HCT116 (cell line): ENCODE results near the gene TRIOBP. TPM values are rescaled to one million over a fixed set of nuclear protein-coding genes. Genes with fewer than 3 reads are reported as not detected.
"Not testable (repeated sequence)": the region's sequence is repeated elsewhere in the genome, so short reads cannot be mapped to it uniquely, and the experiment has no call there.

Experiments used
- ATAC-seq: fragments of 200-7000 bp; cut with Tn5 transposase; 2 replicates; pipeline ENCODE4 v1.9.1; 2020; ENCODE audit warnings: mild to moderate bottlenecking, moderate library complexity
- BruUV-seq: library from RNA; stranded (reverse); fragments of 400-500 nt; replicated peaks from 2 replicates; lab custom pipeline; 2021; lab: Mats Ljungman, UMichigan
- CTCF ChIA-PET: fragments of 300-600 bp; sonication (Branson Sonifier 250); formaldehyde crosslinking; loops from one replicate; lab custom pipeline; 2021; ENCODE audit warnings: antibody characterized with exemption; lab: Charles Lee
- POLR2A ChIA-PET: fragments of 300-600, 350-600 bp; sonication (Branson Sonifier 250); formaldehyde crosslinking; loops from one replicate; lab custom pipeline; 2021; ENCODE audit warnings: antibody characterized with exemption; lab: Charles Lee
- RAD21 ChIA-PET, 2 experiments: fragments of 300-600 bp; sonication (Branson Sonifier 250); formaldehyde crosslinking; loops; one replicate each; lab custom pipeline; 2023; ENCODE audit warnings: low total read pairs in 2 of 2; ENCODE audit not compliant: uncharacterized antibody in 2 of 2, unreplicated experiment in 2 of 2, low non-redundant PET in 1 of 2; lab: Charles Lee
- DNase-seq: peaks from one replicate; pipeline ENCODE4 v3.0.0-alpha.2; 2010; ENCODE audit warnings: low read depth, low spot score
- H2AFZ ChIP-seq: fragments of 200-600 bp; shearing (Covaris generic), sonication (generic); 2 replicates; pipeline ENCODE4 v1.6.1; 2017; ENCODE audit warnings: low read depth, mixed run types, mixed read lengths, antibody characterized with exemption, low read length; ENCODE audit not compliant: poor library complexity, severe bottlenecking
- H3K27ac ChIP-seq: 2 replicates; pipeline ENCODE4 v1.5.1; 2012; ENCODE audit warnings: low read depth, low read length
- H3K27me3 ChIP-seq: fragments of 200-600 bp; sonication (generic); 2 replicates; pipeline ENCODE4 v1.6.1; 2016; ENCODE audit warnings: mixed run types, low read length, mixed read lengths; ENCODE audit not compliant: insufficient read depth
- H3K36me3 ChIP-seq, 2 experiments: fragments of 200-500 bp in 1 of 2; fragments of 200-600 bp in 1 of 2; sonication (Bioruptor generic) in 1 of 2; sonication (generic) in 1 of 2; 2 replicates each; pipeline versions ENCODE4 v1.5.1 to v1.6.1; 2014 to 2016; ENCODE audit warnings: low read length in 2 of 2, inconsistent platforms in 1 of 2, mixed read lengths in 1 of 2, mixed run types in 1 of 2; ENCODE audit not compliant: insufficient read depth in 2 of 2, control insufficient read depth in 1 of 2
- H3K4me1 ChIP-seq, 2 experiments: fragments of 200-600 bp in 1 of 2; sonication (generic) in 1 of 2; 2 replicates each; pipeline versions ENCODE4 v1.5.1 to v1.6.1; 2012 to 2017; ENCODE audit warnings: low read length in 2 of 2, inconsistent platforms in 1 of 2, mild to moderate bottlenecking in 1 of 2, mixed read lengths in 1 of 2, mixed run types in 1 of 2, moderate library complexity in 1 of 2; ENCODE audit not compliant: insufficient read depth in 2 of 2, control insufficient read depth in 1 of 2
- H3K4me2 ChIP-seq: fragments of 200-600 bp; sonication (generic); 2 replicates; pipeline ENCODE4 v1.6.1; 2017; ENCODE audit warnings: mixed run types, low read length, mixed read lengths
- H3K4me3 ChIP-seq, 2 experiments: fragments of 200-600 bp in 1 of 2; sonication (generic) in 1 of 2; replicated peaks in 1 of 2; 2 replicates each; pipeline ENCODE4 v1.5.1; 2011 to 2016; ENCODE audit warnings: low read length in 2 of 2, control low read depth in 1 of 2, low read depth in 1 of 2, mild to moderate bottlenecking in 1 of 2, mixed read lengths in 1 of 2, mixed run types in 1 of 2
- H3K79me2 ChIP-seq: fragments of 200-600 bp; sonication (generic); 2 replicates; pipeline ENCODE4 v1.6.1; 2017; ENCODE audit warnings: mild to moderate bottlenecking, mixed run types, low read length, moderate library complexity, mixed read lengths; ENCODE audit not compliant: insufficient read depth
- H3K9ac ChIP-seq: fragments of 200-600 bp; sonication (generic); 2 replicates; pipeline ENCODE4 v1.6.1; 2016; ENCODE audit warnings: low read length, mixed read lengths
- H3K9me2 ChIP-seq: fragments of 200-600 bp; sonication (generic), shearing (Covaris generic); 2 replicates; pipeline ENCODE4 v1.6.1; 2017; ENCODE audit warnings: mixed run types, mild to moderate bottlenecking, moderate library complexity; ENCODE audit not compliant: insufficient read depth
- H3K9me3 ChIP-seq, 2 experiments: fragments of 200-500 bp in 1 of 2; fragments of 200-600 bp in 1 of 2; sonication (Bioruptor generic) in 1 of 2; sonication (generic) in 1 of 2; 2 replicates each; pipeline ENCODE4 v1.6.1; 2014 to 2017; ENCODE audit warnings: low read length in 2 of 2, mixed read lengths in 2 of 2, inconsistent platforms in 1 of 2, low read depth in 1 of 2, mild to moderate bottlenecking in 1 of 2, mixed run types in 1 of 2, moderate library complexity in 1 of 2; ENCODE audit not compliant: control insufficient read depth in 1 of 2, insufficient read depth in 1 of 2
- H4K20me1 ChIP-seq: fragments of 200-600 bp; sonication (generic), shearing (Covaris generic); 2 replicates; pipeline ENCODE4 v1.6.1; 2017; ENCODE audit warnings: mixed run types, mild to moderate bottlenecking, moderate library complexity; ENCODE audit not compliant: insufficient read depth
- CBX3 ChIP-seq: IDR thresholded peaks from 2 replicates; pipeline ENCODE4 v1.6.1; 2012; ENCODE audit warnings: low read depth
- EGR1 ChIP-seq: IDR thresholded peaks from 2 replicates; pipeline ENCODE4 v1.6.1; 2012; ENCODE audit warnings: low read depth
- EZH2 ChIP-seq: fragments of 200-600 bp; sonication (generic); IDR thresholded peaks from 2 replicates; pipeline ENCODE4 v1.6.1; 2017; ENCODE audit warnings: antibody characterized with exemption, mixed run types
- FOSL1 ChIP-seq: IDR thresholded peaks from 2 replicates; pipeline ENCODE4 v1.6.1; 2012; ENCODE audit warnings: low read depth
- JUND ChIP-seq: IDR thresholded peaks from 2 replicates; pipeline ENCODE4 v1.6.1; 2012
- RAD21 ChIP-seq: IDR thresholded peaks from 2 replicates; pipeline ENCODE4 v1.6.1; 2012; ENCODE audit warnings: low read depth, mild to moderate bottlenecking
- SP1 ChIP-seq: IDR thresholded peaks from 2 replicates; pipeline ENCODE4 v1.6.1; 2012; ENCODE audit warnings: low read depth
- SRF ChIP-seq: IDR thresholded peaks from 2 replicates; pipeline ENCODE4 v1.6.1; 2012; ENCODE audit warnings: low read depth
- YY1 ChIP-seq: IDR thresholded peaks from 2 replicates; pipeline ENCODE4 v1.6.1; 2011; ENCODE audit warnings: low read length, low read depth, moderate library complexity, mild to moderate bottlenecking; ENCODE audit not compliant: insufficient replicate concordance; ENCODE audit errors: extremely low read depth
- ZFX ChIP-seq: fragments of 450-650 bp; IDR thresholded peaks from 2 replicates; pipeline ENCODE4 v1.6.1; 2017
- ZNF274 ChIP-seq: fragments of 200-500 bp; sonication (Bioruptor generic); IDR thresholded peaks from 2 replicates; pipeline ENCODE4 v1.6.1; 2014; ENCODE audit warnings: mild to moderate bottlenecking, low read depth, low read length, inconsistent platforms
- intact Hi-C: fragments of 100-400 bp; cut with micrococcal nuclease; formaldehyde crosslinking; loops from 2 replicates; pipeline ENCODE4 v1.10.0; 2022
- total RNA-seq: library from RNA; stranded (reverse); gene quantifications from one replicate; pipeline ENCODE4 v1.2.1, GENCODE V29; 2021; ENCODE audit not compliant: unreplicated experiment
- TF ChIP-seq, protein P1 (sequence below), 3 experiments: fragments of 200-600 bp in 1 of 3; sonication (generic) in 1 of 3; IDR thresholded peaks in 2 of 3; conservative IDR thresholded peaks in 1 of 3; 2 replicates each; pipeline ENCODE4 v1.5.1; 2012 to 2017; ENCODE audit warnings: low read depth in 2 of 3, low read length in 2 of 3, antibody characterized with exemption in 1 of 3, borderline replicate concordance in 1 of 3, control low read depth in 1 of 3, mild to moderate bottlenecking in 1 of 3, mixed read lengths in 1 of 3, mixed run types in 1 of 3, moderate library complexity in 1 of 3; ENCODE audit not compliant: insufficient read depth in 1 of 3
- TF ChIP-seq, protein P2 (sequence below): IDR thresholded peaks from 2 replicates; pipeline ENCODE4 v1.6.1; 2012

TRIOBP gene
- total RNA-seq, 1 experiment from 2014 or later, result 244 TPM

DNA sequence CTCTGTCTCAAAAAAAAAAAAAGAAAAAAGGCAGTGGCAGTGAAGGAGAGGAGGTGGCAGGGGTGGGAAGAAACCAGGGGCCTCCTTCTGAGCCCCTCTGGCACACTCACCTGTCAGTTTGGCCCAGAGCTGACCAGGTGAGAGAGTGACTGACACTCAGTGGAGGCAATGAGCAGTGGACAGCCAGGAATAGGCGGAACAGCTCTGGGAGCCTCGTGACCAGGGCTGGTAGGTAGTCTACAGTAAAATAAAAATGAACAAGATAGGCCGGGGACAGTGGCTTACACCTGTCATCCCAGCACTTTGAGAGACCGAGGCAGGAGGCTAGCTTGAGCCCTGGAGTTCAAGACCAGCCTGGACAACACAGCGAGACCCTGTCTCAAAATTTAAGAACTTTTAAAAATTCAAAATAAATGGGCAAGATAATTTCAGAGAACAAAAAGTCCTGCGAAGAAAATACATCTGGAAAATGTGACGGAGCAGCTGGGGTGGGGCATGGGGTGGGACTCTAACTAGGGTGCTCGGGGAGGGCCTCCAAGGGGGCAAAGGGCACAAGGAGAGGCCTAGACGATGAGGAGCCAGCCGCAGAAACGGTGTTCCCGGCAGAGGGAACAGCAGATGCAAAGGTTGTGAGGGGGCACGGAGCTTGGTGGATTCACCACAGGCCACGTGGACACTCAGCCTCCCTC, 42.1 kb upstream of the TRIOBP start:
- H4K20me1 ChIP-seq, result no peaks in the 10 kb centered on the region
- ChIA-PET CTCF (no interaction called here), POLR2A (no interaction called here), RAD21 (interaction anchor here in 1 of 2 experiments (0.6 kb wide), 1 partner anchor 27 kb away, joined by 5 read pairs; no protein-coding TSS in a partner anchor)
- no peak overlapping the region for H2AFZ ChIP-seq
- peaks cover 6 to 16% of the 10 kb centered on the region in 2 experiments; a peak in 3 of 4 replicates for H3K4me1 ChIP-seq
- BruUV-seq, result no TSS peak
- peaks cover 7% of the 10 kb centered on the region for H3K79me2 ChIP-seq
- no peak overlapping the region for H3K4me2 ChIP-seq
- no peaks in the 10 kb centered on the region for H3K9me2 ChIP-seq
- no peak for ATAC-seq
- H3K36me3 ChIP-seq, result peaks cover 18 to 23% of the 10 kb centered on the region in 2 experiments; a peak in 3 of 4 replicates
- intact Hi-C loops, result no loop called here
- H3K9me3 ChIP-seq, result no peaks in the 10 kb centered on the region
- H3K4me3 ChIP-seq, result no peak overlapping the region
- TF ChIP-seq, protein P1, sequence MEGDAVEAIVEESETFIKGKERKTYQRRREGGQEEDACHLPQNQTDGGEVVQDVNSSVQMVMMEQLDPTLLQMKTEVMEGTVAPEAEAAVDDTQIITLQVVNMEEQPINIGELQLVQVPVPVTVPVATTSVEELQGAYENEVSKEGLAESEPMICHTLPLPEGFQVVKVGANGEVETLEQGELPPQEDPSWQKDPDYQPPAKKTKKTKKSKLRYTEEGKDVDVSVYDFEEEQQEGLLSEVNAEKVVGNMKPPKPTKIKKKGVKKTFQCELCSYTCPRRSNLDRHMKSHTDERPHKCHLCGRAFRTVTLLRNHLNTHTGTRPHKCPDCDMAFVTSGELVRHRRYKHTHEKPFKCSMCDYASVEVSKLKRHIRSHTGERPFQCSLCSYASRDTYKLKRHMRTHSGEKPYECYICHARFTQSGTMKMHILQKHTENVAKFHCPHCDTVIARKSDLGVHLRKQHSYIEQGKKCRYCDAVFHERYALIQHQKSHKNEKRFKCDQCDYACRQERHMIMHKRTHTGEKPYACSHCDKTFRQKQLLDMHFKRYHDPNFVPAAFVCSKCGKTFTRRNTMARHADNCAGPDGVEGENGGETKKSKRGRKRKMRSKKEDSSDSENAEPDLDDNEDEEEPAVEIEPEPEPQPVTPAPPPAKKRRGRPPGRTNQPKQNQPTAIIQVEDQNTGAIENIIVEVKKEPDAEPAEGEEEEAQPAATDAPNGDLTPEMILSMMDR (IDR thresholded peaks at IDR 0.05 in 2 of 3, conservative IDR thresholded peaks at IDR 0.05 in 1 of 3; ENCODE audit: borderline replicate concordance in 1 of 3, insufficient read depth in 1 of 3, low read depth in 2 of 3, low read length in 2 of 3), result no peak
- no peak for TF ChIP-seq CBX3
- TF ChIP-seq SRF, result no peak
- TF ChIP-seq ZNF274, result no peak
- no peak for TF ChIP-seq ZFX
- H3K9ac ChIP-seq, result no peak overlapping the region
- H3K27me3 ChIP-seq, result no peaks in the 10 kb centered on the region
- DNase-seq, result no peak
- H3K27ac ChIP-seq, result no peak overlapping the region

DNA sequence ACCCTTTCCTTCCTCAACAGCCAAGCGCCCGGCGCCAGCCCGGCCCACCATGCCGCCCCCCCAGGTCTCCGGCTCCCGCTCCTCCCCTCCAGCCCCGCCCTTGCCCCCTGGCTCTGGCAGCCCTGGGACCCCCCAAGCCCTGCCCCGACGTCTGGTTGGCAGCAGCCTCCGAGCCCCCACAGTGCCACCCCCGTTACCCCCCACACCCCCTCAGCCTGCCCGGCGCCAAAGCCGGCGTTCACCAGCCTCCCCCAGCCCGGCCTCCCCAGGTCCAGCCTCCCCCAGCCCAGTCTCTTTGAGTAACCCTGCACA, 41.6 kb upstream of the TRIOBP start:
- H3K9me3 ChIP-seq, result no peaks in the 10 kb centered on the region
- DNase-seq, result no peak
- no peaks in the 10 kb centered on the region for H3K27me3 ChIP-seq
- H4K20me1 ChIP-seq, result no peaks in the 10 kb centered on the region
- TF ChIP-seq EGR1 (no peak), EZH2 (no peak), SP1 (no peak), FOSL1 (no peak), RAD21 (no peak), JUND (no peak), ZFX (no peak), YY1 (no peak)
- TF ChIP-seq, protein P2, sequence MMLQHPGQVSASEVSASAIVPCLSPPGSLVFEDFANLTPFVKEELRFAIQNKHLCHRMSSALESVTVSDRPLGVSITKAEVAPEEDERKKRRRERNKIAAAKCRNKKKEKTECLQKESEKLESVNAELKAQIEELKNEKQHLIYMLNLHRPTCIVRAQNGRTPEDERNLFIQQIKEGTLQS, result no peak
- peaks cover 11 to 21% of the 10 kb centered on the region in 2 experiments; a peak in 3 of 4 replicates for H3K4me1 ChIP-seq
- no peak overlapping the region for H2AFZ ChIP-seq
- no peak overlapping the region for H3K4me2 ChIP-seq
- ChIA-PET POLR2A (no interaction called here), RAD21 (no interaction called here), CTCF (no interaction called here)
- H3K79me2 ChIP-seq, result peaks cover 12% of the 10 kb centered on the region
- no peak overlapping the region for H3K4me3 ChIP-seq
- no peak for ATAC-seq
- H3K9ac ChIP-seq, result no peak overlapping the region
- H3K36me3 ChIP-seq, result peaks cover 14 to 20% of the 10 kb centered on the region in 2 experiments; a peak in 3 of 4 replicates
- H3K27ac ChIP-seq, result no peak overlapping the region
- no peaks in the 10 kb centered on the region for H3K9me2 ChIP-seq
- intact Hi-C loops, result no loop called here
- BruUV-seq, result no TSS peak

DNA sequence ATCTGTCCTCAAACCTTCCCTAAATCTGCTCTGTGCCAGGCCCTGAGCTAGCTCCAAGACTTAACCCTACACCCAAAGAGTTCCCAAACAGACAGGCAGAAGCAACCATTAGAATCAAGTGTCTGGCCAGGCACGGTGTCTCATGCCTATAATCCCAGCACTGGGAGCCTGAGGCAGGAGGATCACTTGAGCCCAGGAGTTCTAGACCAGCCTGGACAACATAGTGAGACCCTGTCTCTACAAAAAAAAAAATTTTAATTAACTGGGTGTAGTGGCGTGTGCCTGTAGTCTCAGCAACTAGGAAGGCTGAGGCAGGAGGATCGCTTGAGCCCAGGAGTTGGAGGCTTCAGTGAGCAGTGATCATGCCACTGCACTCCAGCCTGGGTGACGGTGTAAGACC, 40.3 kb upstream of the TRIOBP start:
- BruUV-seq, result not testable (repeated sequence)

More for the DNA sequence above, 40.3 kb upstream of the TRIOBP start:
- H3K9ac ChIP-seq, intact Hi-C loops, RAD21 ChIA-PET, H3K4me2 ChIP-seq, DNase-seq, H4K20me1 ChIP-seq, H3K9me2 ChIP-seq, H3K4me3 ChIP-seq, H2AFZ ChIP-seq, H3K27ac ChIP-seq, H3K9me3 ChIP-seq, ATAC-seq, H3K27me3 ChIP-seq: not testable (repeated sequence)
- peaks cover 11 to 30% of the 10 kb centered on the region in 2 experiments; a peak in 3 of 4 replicates for H3K4me1 ChIP-seq
- POLR2A ChIA-PET, result interaction anchor here (1.8 kb wide), 1 partner anchor 23 kb away, joined by 5 read pairs; no protein-coding TSS in a partner anchor
- H3K79me2 ChIP-seq, result peaks cover 25% of the 10 kb centered on the region
- peaks cover 8 to 19% of the 10 kb centered on the region in 2 experiments; a peak in 2 of 4 replicates for H3K36me3 ChIP-seq
- CTCF ChIA-PET, result interaction anchor here (2.1 to 2.4 kb wide), 3 partner anchors 13 to 64 kb away, joined by 6 to 38 read pairs (median 6); no protein-coding TSS in a partner anchor
